Endodermal cell (in vitro differentiated cells): ENCODE measurements around the gene ASCC1. TPM values are rescaled to one million over a fixed set of nuclear protein-coding genes. Genes with fewer than 3 reads are reported as not detected.

Source experiments
- DNase-seq: peaks from one replicate; pipeline ENCODE4 v3.0.0-alpha.2; 2017
- H3K27ac ChIP-seq: 2 replicates; pipeline ENCODE4 v1.5.1; 2013; ENCODE audit warnings: mild to moderate bottlenecking, low read depth, low read length, moderate library complexity
- H3K27me3 ChIP-seq: 2 replicates; pipeline ENCODE4 v1.6.1; 2013; ENCODE audit warnings: mild to moderate bottlenecking, low read length, moderate library complexity; ENCODE audit not compliant: insufficient read depth, control insufficient read depth, poor library complexity, severe bottlenecking
- H3K36me3 ChIP-seq: 2 replicates; pipeline ENCODE4 v1.7.0; 2013; ENCODE audit warnings: mild to moderate bottlenecking, low read length, moderate library complexity; ENCODE audit not compliant: control insufficient read depth, insufficient read depth
- H3K4me1 ChIP-seq: one replicate; pipeline ENCODE4 v1.7.0; 2013; ENCODE audit warnings: low read length; ENCODE audit not compliant: control insufficient read depth, insufficient read depth
- H3K4me3 ChIP-seq: 2 replicates; pipeline ENCODE4 v1.5.1; 2013; ENCODE audit warnings: mild to moderate bottlenecking, low read length, moderate library complexity
- H3K9ac ChIP-seq: 2 replicates; pipeline ENCODE4 v1.6.1; 2013; ENCODE audit warnings: mild to moderate bottlenecking, low read length, moderate library complexity; ENCODE audit not compliant: poor library complexity, severe bottlenecking; ENCODE audit errors: extremely low read depth
- H3K9me3 ChIP-seq: 2 replicates; pipeline ENCODE4 v1.6.1; 2013; ENCODE audit warnings: mild to moderate bottlenecking, low read length, moderate library complexity; ENCODE audit not compliant: control insufficient read depth
- H3K27ac Mint-ChIP-seq: 2 replicates; pipeline ENCODE4 v1.8.0; 2020; ENCODE audit warnings: mixed read lengths
- H3K27me3 Mint-ChIP-seq: 2 replicates; pipeline ENCODE4 v1.8.0; 2021; ENCODE audit warnings: mild to moderate bottlenecking, mixed read lengths; ENCODE audit not compliant: insufficient read depth
- H3K36me3 Mint-ChIP-seq: 2 replicates; pipeline ENCODE4 v1.8.0; 2020; ENCODE audit warnings: low read depth, mixed read lengths
- H3K4me1 Mint-ChIP-seq: 2 replicates; pipeline ENCODE4 v1.8.0; 2020; ENCODE audit warnings: mixed read lengths
- H3K4me3 Mint-ChIP-seq: 2 replicates; pipeline ENCODE4 v1.8.0; 2020; ENCODE audit warnings: mild to moderate bottlenecking, moderate library complexity, mixed read lengths
- H3K9me3 Mint-ChIP-seq: 2 replicates; pipeline ENCODE4 v1.8.0; 2020; ENCODE audit warnings: mild to moderate bottlenecking, mixed read lengths
- WGBS, 2 experiments: methylation state at CpG; one replicate each; pipeline versions ENCODE4 v1.1.5 to v1.1.7; 2013; ENCODE audit warnings: missing lambda C conversion rate in 2 of 2, mixed read lengths in 1 of 2; ENCODE audit not compliant: insufficient coverage in 1 of 2, insufficient read length in 1 of 2; 5-methylcytosine and 5-hydroxymethylcytosine counted together
- total RNA-seq, 2 donors: library from RNA; stranded (reverse); fragmentation: NEBNext Ultra II Directional in 1 of 2; extraction: Animal tissue kit (Norgen Biotek cat#: 25700) in 1 of 2; gene quantifications; 2 replicates in 1 of 2; 3 replicates in 1 of 2; pipeline ENCODE4 v1.2.1, GENCODE V29; 2021
- TF ChIP-seq, protein P1 (sequence below): fragments of 200-600 bp; sonication (generic); conservative IDR thresholded peaks from 2 replicates; pipeline ENCODE4 v1.5.0; 2021; ENCODE audit warnings: antibody characterized with exemption, mild to moderate bottlenecking

The ASCC1 gene
- total RNA-seq, 2 donors from 2014 or later, result 29.2 to 34.0 TPM

DNA sequence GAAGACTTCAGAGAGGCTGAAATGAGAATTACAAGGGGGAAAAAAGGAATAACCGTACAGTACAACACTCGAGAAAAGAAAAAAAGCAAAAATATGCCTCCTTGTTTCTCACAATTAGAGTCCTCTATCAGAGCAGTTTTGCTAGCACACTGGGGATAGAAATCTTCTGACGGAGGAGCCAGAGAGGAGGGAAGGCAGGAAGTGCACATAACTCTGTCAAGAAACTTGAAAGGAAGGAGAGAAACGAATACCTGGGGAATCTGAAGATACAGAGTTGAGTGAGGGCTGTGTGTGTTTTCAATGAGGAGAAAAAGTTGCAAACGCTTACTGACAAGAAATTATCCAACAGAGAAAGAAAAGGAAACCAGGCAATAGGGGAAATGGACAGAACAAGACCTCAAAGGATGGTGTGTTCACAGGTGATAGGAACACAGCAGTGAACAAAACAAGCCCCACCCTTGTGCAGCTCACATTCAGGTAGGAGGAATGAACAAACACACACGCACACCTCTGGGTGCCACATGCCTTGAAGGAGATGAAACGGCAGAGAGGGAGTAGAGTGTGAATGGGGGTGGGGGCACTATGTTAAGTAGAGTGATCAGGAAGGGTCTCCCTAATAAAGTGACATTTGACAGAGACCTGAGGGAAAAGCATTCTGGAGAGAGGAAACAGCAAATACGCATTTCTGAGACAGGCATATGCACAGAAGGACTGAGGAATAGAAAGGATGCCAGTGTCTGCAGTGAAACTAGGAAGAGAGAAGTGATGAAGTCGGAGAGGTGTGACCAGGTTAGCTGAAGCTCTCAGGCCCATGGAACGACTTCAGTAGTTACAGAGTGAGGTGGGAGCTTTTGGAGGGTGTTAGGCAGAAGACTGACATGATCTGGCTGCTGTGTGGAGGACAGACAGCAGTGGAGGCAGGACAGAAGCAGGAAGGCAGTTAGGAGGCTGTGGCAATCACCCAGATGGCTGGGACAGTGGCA lies 81.0 kb downstream of the ASCC1 start:
- H3K36me3 Mint-ChIP-seq, result peaks cover 19% of the 10 kb centered on the region
- H3K27ac ChIP-seq, result peak overlapping the region; percentile 22

DNA sequence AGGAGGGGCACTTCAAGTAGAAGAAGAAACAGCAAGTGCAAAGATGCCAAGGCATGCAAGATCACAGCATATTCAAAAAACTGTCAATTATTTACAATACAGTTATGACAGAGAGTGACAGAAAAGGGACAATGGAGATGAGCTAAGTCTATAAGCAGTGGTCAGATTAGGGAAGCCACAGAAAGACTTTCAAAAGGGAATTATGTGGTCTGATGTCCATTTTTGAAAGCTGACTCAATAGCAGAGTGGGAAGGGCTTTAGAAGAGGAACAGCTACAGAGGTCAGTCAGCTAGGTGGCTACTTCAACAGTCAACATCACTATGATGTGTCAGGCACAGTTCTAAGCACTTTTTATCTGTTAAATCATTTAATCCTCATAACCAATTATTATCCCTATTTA lies 82.6 kb downstream of the ASCC1 start:
- peaks cover 21% of the 10 kb centered on the region for H3K36me3 Mint-ChIP-seq
- H3K9ac ChIP-seq, result no peak overlapping the region
- no peak overlapping the region for H3K4me3 ChIP-seq
- H3K4me1 Mint-ChIP-seq, result peaks cover 6% of the 10 kb centered on the region
- TF ChIP-seq, protein P1, sequence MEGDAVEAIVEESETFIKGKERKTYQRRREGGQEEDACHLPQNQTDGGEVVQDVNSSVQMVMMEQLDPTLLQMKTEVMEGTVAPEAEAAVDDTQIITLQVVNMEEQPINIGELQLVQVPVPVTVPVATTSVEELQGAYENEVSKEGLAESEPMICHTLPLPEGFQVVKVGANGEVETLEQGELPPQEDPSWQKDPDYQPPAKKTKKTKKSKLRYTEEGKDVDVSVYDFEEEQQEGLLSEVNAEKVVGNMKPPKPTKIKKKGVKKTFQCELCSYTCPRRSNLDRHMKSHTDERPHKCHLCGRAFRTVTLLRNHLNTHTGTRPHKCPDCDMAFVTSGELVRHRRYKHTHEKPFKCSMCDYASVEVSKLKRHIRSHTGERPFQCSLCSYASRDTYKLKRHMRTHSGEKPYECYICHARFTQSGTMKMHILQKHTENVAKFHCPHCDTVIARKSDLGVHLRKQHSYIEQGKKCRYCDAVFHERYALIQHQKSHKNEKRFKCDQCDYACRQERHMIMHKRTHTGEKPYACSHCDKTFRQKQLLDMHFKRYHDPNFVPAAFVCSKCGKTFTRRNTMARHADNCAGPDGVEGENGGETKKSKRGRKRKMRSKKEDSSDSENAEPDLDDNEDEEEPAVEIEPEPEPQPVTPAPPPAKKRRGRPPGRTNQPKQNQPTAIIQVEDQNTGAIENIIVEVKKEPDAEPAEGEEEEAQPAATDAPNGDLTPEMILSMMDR, result no peak
- no peaks in the 10 kb centered on the region for H3K9me3 ChIP-seq
- H3K27ac ChIP-seq, result no peak overlapping the region
- H3K27me3 Mint-ChIP-seq, result no peaks in the 10 kb centered on the region
- H3K4me1 ChIP-seq, result no peaks in the 10 kb centered on the region
- no peak for DNase-seq
- H3K9me3 Mint-ChIP-seq, result peaks cover 12% of the 10 kb centered on the region
- H3K4me3 Mint-ChIP-seq, result no peak overlapping the region
- no peak overlapping the region for H3K27ac Mint-ChIP-seq
- H3K36me3 ChIP-seq, result peaks cover 7% of the 10 kb centered on the region
- no peaks in the 10 kb centered on the region for H3K27me3 ChIP-seq

More for the DNA sequence above, 81.0 kb downstream of the ASCC1 start:
- H3K9ac ChIP-seq, result no peak overlapping the region
- H3K9me3 ChIP-seq, result no peaks in the 10 kb centered on the region
- H3K4me1 Mint-ChIP-seq, result peaks cover 7% of the 10 kb centered on the region
- DNase-seq, result no peak
- TF ChIP-seq, protein P1, result no peak
- H3K27me3 Mint-ChIP-seq, result no peaks in the 10 kb centered on the region
- H3K4me1 ChIP-seq, result no peaks in the 10 kb centered on the region
- H3K27me3 ChIP-seq, result no peaks in the 10 kb centered on the region
- H3K36me3 ChIP-seq, result peaks cover 3% of the 10 kb centered on the region
- H3K4me3 ChIP-seq, result no peak overlapping the region
- H3K9me3 Mint-ChIP-seq, result peaks cover 12% of the 10 kb centered on the region
- H3K27ac Mint-ChIP-seq, result peak overlapping the region; percentile 16
- 87 to 92% methylated on average over 9 to 10 of the region's 10 CpGs for WGBS, 2 experiments
- no peak overlapping the region for H3K4me3 Mint-ChIP-seq

DNA sequence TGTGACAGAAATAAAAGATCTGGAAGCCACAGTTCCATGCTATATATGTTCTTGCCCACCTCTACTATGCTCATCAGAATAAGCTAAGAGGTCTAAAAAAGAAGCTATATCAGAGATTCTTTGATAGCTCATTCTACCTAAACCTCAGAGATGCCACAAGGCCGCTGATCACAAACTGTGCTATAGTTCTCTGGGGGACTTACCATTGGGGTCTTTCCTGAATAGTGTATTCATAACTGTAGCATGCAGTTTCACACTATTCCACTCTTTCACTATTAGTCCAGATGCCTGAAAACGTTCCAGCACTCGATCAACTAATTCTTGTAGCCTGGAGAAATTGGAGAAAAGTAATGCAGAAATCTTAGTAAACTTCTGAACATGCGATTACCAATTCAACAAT lies 83.2 kb downstream of the ASCC1 start:
- H3K27ac ChIP-seq, result no peak overlapping the region
- peaks cover 12% of the 10 kb centered on the region for H3K9me3 Mint-ChIP-seq
- TF ChIP-seq, protein P1, result no peak

More for the DNA sequence above, 83.2 kb downstream of the ASCC1 start:
- Histone ChIP-seq H3K9me3 (no peaks in the 10 kb centered on the region), H3K27me3 (no peaks in the 10 kb centered on the region), H3K4me1 (no peaks in the 10 kb centered on the region), H3K36me3 (peaks cover 7% of the 10 kb centered on the region), H3K9ac (no peak overlapping the region), H3K4me3 (no peak overlapping the region)
- Mint-ChIP-seq H3K27ac (no peak overlapping the region), H3K4me3 (no peak overlapping the region), H3K4me1 (peaks cover 6% of the 10 kb centered on the region), H3K36me3 (peaks cover 21% of the 10 kb centered on the region), H3K27me3 (no peaks in the 10 kb centered on the region)
- DNase-seq, result no peak
- 87 to 92% methylated on average over 4 of the region's 4 CpGs for WGBS, 2 experiments
